Omental fat pad (tissue), 4 donors: Measurements from ENCODE around the gene PVR. TPM values are rescaled to one million over a fixed set of nuclear protein-coding genes. Genes with fewer than 3 reads are reported as not detected.
"Not testable (repeated sequence)": the region's sequence is repeated elsewhere in the genome, so short reads cannot be mapped to it uniquely, and the experiment has no call there.

ENCODE experiments used
- ATAC-seq: fragments of 150-250 bp; one replicate; pipeline ENCODE4 v1.9.1; 2016; ENCODE audit warnings: mild to moderate bottlenecking, moderate library complexity; ENCODE audit not compliant: low FRiP score
- DNase-seq: peaks from one replicate; pipeline ENCODE4 v3.0.0-alpha.2; 2019; ENCODE audit warnings: low spot score
- total RNA-seq, 4 donors: library from RNA; depleted of rRNA; stranded (reverse); fragments of >200 nt; gene quantifications; one replicate each; pipeline ENCODE4 v1.1.0, GENCODE V29; 2016
- TF ChIP-seq, protein P1 (sequence below), 3 donors: fragments of 450-650 bp; IDR thresholded peaks; one replicate each; pipeline ENCODE4 v1.5.1; 2016 to 2017; ENCODE audit warnings: antibody characterized with exemption in 3 of 3, mild to moderate bottlenecking in 3 of 3, moderate library complexity in 2 of 3

PVR gene
- total RNA-seq, 4 donors from 2014 or later, result 17.0 to 93.9 (median 28.6) TPM

DNA sequence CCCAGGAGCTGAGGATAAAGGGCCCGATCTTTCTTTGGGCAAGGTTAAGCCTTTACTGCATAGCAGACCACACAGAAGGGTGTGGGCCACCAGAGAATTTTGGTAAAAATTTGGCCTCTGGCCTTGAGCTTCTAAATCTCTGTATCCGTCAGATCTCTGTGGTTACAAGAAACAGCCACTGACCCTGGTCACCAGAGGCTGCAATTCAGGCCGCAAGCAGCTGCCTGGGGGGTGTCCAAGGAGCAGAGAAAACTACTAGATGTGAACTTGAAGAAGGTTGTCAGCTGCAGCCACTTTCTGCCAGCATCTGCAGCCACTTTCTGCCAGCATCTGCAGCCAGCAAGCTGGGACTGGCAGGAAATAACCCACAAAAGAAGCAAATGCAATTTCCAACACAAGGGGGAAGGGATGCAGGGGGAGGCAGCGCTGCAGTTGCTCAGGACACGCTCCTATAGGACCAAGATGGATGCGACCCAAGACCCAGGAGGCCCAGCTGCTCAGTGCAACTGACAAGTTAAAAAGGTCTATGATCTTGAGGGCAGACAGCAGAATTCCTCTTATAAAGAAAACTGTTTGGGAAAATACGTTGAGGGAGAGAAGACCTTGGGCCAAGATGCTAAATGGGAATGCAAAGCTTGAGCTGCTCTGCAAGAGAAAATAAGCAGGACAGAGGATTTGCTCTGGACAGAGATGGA, 19.1 kb downstream of the PVR start:
- ATAC-seq (no peak), DNase-seq (no peak)

DNA sequence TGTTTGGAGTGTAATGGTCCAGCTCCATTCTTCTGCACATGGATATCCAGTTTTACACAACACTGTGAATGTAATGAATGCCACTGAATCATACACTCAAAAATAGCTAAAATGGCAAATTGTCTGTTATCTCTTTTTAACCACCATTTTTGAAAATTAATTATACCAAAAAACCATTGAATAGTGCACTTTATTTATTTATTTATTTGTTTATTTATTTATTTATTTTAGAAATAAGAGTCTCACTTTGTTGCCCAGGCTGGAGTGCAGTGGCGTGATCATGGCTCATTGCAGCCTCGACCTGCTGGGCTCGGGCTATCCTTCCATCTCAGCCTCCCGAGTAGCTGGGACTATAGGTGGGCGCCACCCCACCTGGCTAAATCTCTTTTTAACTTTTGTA, 20.3 kb downstream of the PVR start:
- DNase-seq, result no peak
- ATAC-seq, result no peak
- TF ChIP-seq, protein P1, sequence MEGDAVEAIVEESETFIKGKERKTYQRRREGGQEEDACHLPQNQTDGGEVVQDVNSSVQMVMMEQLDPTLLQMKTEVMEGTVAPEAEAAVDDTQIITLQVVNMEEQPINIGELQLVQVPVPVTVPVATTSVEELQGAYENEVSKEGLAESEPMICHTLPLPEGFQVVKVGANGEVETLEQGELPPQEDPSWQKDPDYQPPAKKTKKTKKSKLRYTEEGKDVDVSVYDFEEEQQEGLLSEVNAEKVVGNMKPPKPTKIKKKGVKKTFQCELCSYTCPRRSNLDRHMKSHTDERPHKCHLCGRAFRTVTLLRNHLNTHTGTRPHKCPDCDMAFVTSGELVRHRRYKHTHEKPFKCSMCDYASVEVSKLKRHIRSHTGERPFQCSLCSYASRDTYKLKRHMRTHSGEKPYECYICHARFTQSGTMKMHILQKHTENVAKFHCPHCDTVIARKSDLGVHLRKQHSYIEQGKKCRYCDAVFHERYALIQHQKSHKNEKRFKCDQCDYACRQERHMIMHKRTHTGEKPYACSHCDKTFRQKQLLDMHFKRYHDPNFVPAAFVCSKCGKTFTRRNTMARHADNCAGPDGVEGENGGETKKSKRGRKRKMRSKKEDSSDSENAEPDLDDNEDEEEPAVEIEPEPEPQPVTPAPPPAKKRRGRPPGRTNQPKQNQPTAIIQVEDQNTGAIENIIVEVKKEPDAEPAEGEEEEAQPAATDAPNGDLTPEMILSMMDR (IDR thresholded peaks at IDR 0.05), result no peak

More for the DNA sequence above, 19.1 kb downstream of the PVR start:
- TF ChIP-seq, protein P1 (IDR thresholded peaks at IDR 0.05), result no peak

DNA sequence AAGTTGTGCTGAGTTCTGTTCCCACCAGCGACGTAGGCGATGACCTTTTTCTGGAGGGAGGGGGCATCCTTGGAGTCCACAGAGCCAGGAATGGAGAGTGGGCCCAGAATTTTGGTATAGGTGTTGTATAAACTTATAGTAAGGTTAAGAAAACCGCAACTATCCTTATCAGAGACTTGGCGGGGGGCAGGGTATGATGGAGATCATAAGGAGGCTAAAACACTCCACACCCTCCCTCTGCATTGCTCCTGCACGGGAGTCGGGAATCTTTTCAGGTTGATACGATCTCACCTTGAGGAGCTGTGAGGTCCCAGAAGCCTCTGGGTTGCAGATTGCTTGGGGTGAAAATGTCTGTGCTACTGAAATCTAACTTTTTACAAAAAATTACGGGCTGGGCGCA, 21.3 kb downstream of the PVR start:
- ATAC-seq (no peak), DNase-seq (no peak)
- TF ChIP-seq, protein P1 (IDR thresholded peaks at IDR 0.05), result no peak

DNA sequence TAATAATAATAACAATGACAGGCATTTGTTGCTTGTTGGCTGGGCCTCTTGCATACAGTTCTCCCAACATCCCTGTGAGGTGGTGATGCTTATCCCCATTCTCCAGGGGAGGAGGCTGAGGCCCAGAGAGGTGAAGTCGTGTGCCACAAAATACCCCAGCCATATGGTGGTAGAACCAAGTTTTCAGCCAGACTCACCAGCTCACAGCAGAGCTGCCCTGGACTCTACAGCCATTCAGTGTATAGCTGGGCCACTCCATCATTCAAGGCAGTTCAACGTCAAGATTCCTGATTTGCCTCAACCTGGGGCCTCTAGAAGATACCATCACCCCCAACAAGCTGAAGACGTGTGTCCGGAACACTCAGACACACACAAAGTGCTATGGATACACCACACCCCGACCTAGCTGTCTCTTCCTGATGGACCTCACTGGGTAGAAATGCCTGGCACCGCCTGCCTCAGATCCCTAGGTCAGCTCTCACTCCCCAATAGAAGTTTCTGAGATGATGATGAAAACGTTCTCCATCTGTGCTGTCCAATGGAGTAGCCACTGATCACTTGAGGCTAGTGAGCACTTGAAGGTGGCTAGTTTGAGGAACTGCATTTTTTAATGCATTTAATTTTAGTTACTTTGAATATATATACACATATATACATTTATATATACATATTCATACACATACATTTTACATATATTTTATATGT, 23.3 kb downstream of the PVR start:
- ATAC-seq, result peak; percentile 19
- no peak for DNase-seq
- TF ChIP-seq, protein P1 (IDR thresholded peaks at IDR 0.05), result no peak

DNA sequence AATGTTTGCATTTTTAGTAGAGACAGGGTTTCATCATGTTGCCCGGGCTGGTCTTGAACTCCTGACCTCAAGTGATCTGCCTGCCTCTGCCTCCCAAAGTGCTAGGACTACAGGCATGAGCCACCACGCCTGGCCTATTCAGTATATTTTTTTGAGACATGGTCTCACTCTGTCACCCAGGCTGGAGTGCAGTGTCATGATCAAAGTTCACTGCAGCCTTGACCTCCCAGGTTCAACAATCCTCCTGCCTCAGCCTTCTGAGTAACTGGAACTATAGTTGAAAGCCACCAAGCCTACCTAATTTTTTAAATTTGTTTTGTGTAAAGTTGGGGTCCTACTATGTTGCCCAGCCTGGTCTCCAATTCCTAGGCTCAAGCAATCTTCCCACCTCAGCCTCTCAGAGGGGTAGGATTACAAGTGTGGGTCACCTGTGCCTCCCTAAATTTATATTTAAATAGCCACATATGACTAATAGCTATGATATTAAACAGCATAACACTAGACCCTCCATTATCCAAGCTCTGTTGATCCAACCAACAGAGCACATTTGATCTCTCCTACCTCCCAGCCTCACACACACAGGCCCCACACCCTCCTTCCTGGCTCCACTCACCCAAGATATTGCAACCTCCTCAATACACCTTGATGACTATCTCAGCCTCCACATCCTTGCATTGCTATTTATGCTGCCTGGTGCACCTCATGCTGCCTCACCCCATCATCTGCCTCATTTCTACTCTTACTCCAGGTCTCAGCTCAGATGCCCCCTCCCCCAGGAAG, 25.5 kb downstream of the PVR start:
- TF ChIP-seq, protein P1 (IDR thresholded peaks at IDR 0.05), result no peak

DNA sequence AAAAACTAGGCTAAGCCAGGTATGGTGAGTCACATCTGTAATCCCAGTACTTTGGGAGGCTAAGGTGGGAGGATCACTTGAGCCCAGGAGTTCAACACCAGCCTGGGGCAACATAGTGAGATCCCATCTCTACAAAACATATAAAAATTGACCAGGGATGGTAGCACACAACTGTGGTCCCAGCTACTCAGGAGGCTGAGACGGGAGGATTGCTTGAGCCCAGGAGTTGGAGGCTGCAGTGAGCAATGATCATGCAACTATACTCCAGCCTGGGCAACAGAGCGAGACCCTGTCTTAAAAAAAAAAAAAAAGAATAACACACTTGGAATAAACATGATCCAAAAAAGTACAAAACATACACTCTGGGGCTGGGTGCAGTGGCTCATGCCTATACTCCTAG, 26.3 kb downstream of the PVR start:
- ATAC-seq, DNase-seq: not testable (repeated sequence)

More for the DNA sequence above, 25.5 kb downstream of the PVR start:
- DNase-seq, result no peak
- ATAC-seq, result no peak

DNA sequence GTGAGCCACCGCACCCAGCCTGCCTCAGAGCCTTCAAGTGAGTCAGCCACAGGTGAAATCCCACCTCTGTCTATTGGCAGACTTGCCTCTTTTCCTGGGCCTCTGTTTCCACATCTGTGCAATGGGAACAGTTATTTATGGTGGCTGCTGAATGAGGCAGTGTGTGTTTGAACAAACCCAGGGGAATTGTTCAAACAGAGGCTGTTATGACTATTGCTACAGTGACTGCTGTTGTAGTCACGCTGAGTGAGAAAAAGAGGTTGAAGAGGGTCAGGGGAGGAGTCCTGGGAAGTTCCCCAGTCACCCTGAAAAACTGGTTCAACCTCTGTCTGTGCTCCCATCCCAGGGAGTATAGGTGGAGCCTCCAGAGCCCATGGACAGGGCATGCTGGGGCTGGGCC, 27.7 kb downstream of the PVR start, which contains the start of gene CEACAM19:
CEACAM19 (plus strand) TSS at position 83 of the 400 bp plus-strand sequence. CDS start 450 bp downstream, outside the sequence.
- TF ChIP-seq, protein P1 (IDR thresholded peaks at IDR 0.05), result no peak
- ATAC-seq (no peak), DNase-seq (no peak)
